BE2C (cell line): Measurements from ENCODE around the gene TP53I11.

Source experiments
- DNase-seq: peaks from one replicate; pipeline ENCODE4 v3.0.0-alpha.2; 2020
- H3K27me3 ChIP-seq: fragments of 250-450 bp; sonication (Bioruptor Pico); 2 replicates; pipeline ENCODE4 v1.5.1; 2020; ENCODE audit warnings: mild to moderate bottlenecking
- H3K36me3 ChIP-seq: fragments of 250-450 bp; sonication (Bioruptor Pico); 2 replicates; pipeline ENCODE4 v1.5.1; 2020; ENCODE audit warnings: mild to moderate bottlenecking
- H3K4me1 ChIP-seq: fragments of 250-450 bp; sonication (Bioruptor Pico); 2 replicates; pipeline ENCODE4 v1.5.1; 2020
- H3K4me3 ChIP-seq: 2 replicates; pipeline ENCODE4 v1.5.1; 2011; ENCODE audit warnings: low read depth, low read length
- H3K9me3 ChIP-seq: fragments of 250-450 bp; sonication (Bioruptor Pico); 2 replicates; pipeline ENCODE4 v1.5.1; 2020
- CTCF ChIP-seq: IDR thresholded peaks from 2 replicates; pipeline ENCODE4 v1.5.1; 2012; ENCODE audit warnings: mild to moderate bottlenecking, low read depth, low read length

The TP53I11 gene

GRCh38 chr11:44963948-44964347 lies 13.3 kb upstream of the TP53I11 start:
- Histone ChIP-seq H3K27me3 (no peaks in the 10 kb centered on the region), H3K4me1 (no peaks in the 10 kb centered on the region), H3K36me3 (no peaks in the 10 kb centered on the region), H3K9me3 (no peaks in the 10 kb centered on the region), H3K4me3 (no peak overlapping the region)
- TF ChIP-seq CTCF: no peak
- no peak for DNase-seq

- no peaks in the 10 kb centered on the region for H3K36me3 ChIP-seq
- H3K9me3 ChIP-seq: no peaks in the 10 kb centered on the region
- DNase-seq: no peak
- H3K4me3 ChIP-seq: no peak overlapping the region
- no peaks in the 10 kb centered on the region for H3K4me1 ChIP-seq
- TF ChIP-seq CTCF: no peak
- no peaks in the 10 kb centered on the region for H3K27me3 ChIP-seq
Measured at GRCh38 chr11:44963136-44963535, 12.5 kb upstream of the TP53I11 start.

GRCh38 chr11:44962464-44962863 lies 11.8 kb upstream of the TP53I11 start:
- Histone ChIP-seq H3K27me3 (no peaks in the 10 kb centered on the region), H3K9me3 (no peaks in the 10 kb centered on the region), H3K4me1 (no peaks in the 10 kb centered on the region), H3K36me3 (no peaks in the 10 kb centered on the region), H3K4me3 (no peak overlapping the region)
- no peak for DNase-seq
- TF ChIP-seq CTCF: no peak

GRCh38 chr11:44960200-44960845 lies 9.6 kb upstream of the TP53I11 start:
- no peak for DNase-seq
- no peaks in the 10 kb centered on the region for H3K27me3 ChIP-seq
- no peaks in the 10 kb centered on the region for H3K9me3 ChIP-seq
- TF ChIP-seq CTCF: no peak
- H3K36me3 ChIP-seq: no peaks in the 10 kb centered on the region
- H3K4me1 ChIP-seq: no peaks in the 10 kb centered on the region; the same call in 1 of the 2 replicates
- no peak overlapping the region for H3K4me3 ChIP-seq

- no peaks in the 10 kb centered on the region for H3K9me3 ChIP-seq
- H3K4me3 ChIP-seq: no peak overlapping the region
- peaks cover 7% of the 10 kb centered on the region for H3K4me1 ChIP-seq
- H3K27me3 ChIP-seq: no peaks in the 10 kb centered on the region
- H3K36me3 ChIP-seq: no peaks in the 10 kb centered on the region
- no peak for DNase-seq
- no peak for TF ChIP-seq CTCF
Measured at GRCh38 chr11:44959064-44959463, 8.4 kb upstream of the TP53I11 start.

- H3K4me1 ChIP-seq: peaks cover 7% of the 10 kb centered on the region
- DNase-seq: no peak
- H3K9me3 ChIP-seq: no peaks in the 10 kb centered on the region
- no peak for TF ChIP-seq CTCF
- no peak overlapping the region for H3K4me3 ChIP-seq
- no peaks in the 10 kb centered on the region for H3K27me3 ChIP-seq
- H3K36me3 ChIP-seq: no peaks in the 10 kb centered on the region
Measured at GRCh38 chr11:44957776-44958564, 7.3 kb upstream of the TP53I11 start.
